Esophagus muscularis mucosa (tissue), 4 donors: ENCODE data around the gene XRN2. TPM values are rescaled to one million over a fixed set of nuclear protein-coding genes. Genes with fewer than 3 reads are reported as not detected.

Experiments used
- DNase-seq: peaks from one replicate; pipeline ENCODE4 v3.0.0-alpha.2; 2017; ENCODE audit errors: extremely low spot score
- H3K27ac ChIP-seq, 4 donors: fragments of 200-600 bp; sonication (generic); replicated peaks in 1 of 4; 1 replicate in 3 of 4; 2 replicates in 1 of 4; pipeline ENCODE4 v1.5.1; 2016 to 2019; ENCODE audit warnings: mild to moderate bottlenecking in 1 of 4
- H3K27me3 ChIP-seq, 4 donors: fragments of 200-600 bp; sonication (generic); one replicate each; pipeline versions ENCODE4 v1.5.1 to v1.6.0; 2016 to 2019
- H3K36me3 ChIP-seq, 4 donors: fragments of 200-600 bp; sonication (generic); one replicate each; pipeline ENCODE4 v1.5.1; 2016 to 2019
- H3K4me1 ChIP-seq, 4 donors: fragments of 200-600 bp; sonication (generic); one replicate each; pipeline ENCODE4 v1.5.1; 2016 to 2019
- H3K4me3 ChIP-seq, 4 donors: fragments of 200-600 bp; sonication (generic); 1 replicate in 2 of 4; 2 replicates in 2 of 4; pipeline ENCODE4 v1.5.1; 2016 to 2019; ENCODE audit warnings: mild to moderate bottlenecking in 4 of 4, moderate library complexity in 1 of 4
- H3K9me3 ChIP-seq, 4 donors: fragments of 200-600 bp; sonication (generic); 1 replicate in 3 of 4; 2 replicates in 1 of 4; pipeline ENCODE4 v1.5.1; 2016 to 2019
- EP300 ChIP-seq: sonication (generic); formaldehyde crosslinking; IDR thresholded peaks from one replicate; pipeline ENCODE4 v1.6.1; 2017; ENCODE audit warnings: antibody characterized with exemption
- POLR2A ChIP-seq: fragments of 450-650 bp; IDR thresholded peaks from one replicate; pipeline ENCODE4 v1.6.1; 2017; ENCODE audit warnings: antibody characterized with exemption, moderate library complexity, mild to moderate bottlenecking, low read depth
- POLR2AphosphoS5 ChIP-seq, 2 donors: sonication (generic); formaldehyde crosslinking; IDR thresholded peaks; one replicate each; pipeline ENCODE4 v1.6.1; 2017; ENCODE audit warnings: antibody characterized with exemption in 2 of 2
- WGBS: methylation state at CpG from one replicate; pipeline ENCODE4 v1.1.5; 2018; 5-methylcytosine and 5-hydroxymethylcytosine counted together
- intact Hi-C: fragments of 100-400 bp; cut with DNase I; formaldehyde crosslinking; loops from one replicate; pipeline ENCODE4 v1.15.1; 2023
- total RNA-seq, 4 donors: library from RNA; depleted of rRNA; stranded (reverse); fragments of >200 nt; gene quantifications; one replicate each; pipeline versions ENCODE4 v1.1.0 to v1.2.1, GENCODE V29; 2016
- TF ChIP-seq, protein P1 (sequence below), 3 experiments: fragments of 200-600 bp in 2 of 3; fragments of 450-650 bp in 1 of 3; sonication (generic) in 2 of 3; IDR thresholded peaks; one replicate each; pipeline ENCODE4 v1.5.1; 2017 to 2019; ENCODE audit warnings: antibody characterized with exemption in 3 of 3, mild to moderate bottlenecking in 2 of 3, moderate library complexity in 1 of 3

The XRN2 gene
- total RNA-seq, 4 donors from 2014 or later, result 49.0 to 76.9 (median 56.7) TPM

GRCh38 chr20:21262812-21263211 is 40.3 kb upstream of the XRN2 start:
- Histone ChIP-seq H3K27me3 (no peaks in the 10 kb centered on the region), H3K4me3 (no peak overlapping the region), H3K9me3 (peaks cover 0 to 8% (median 0%) of the 10 kb centered on the region in 4 donors), H3K4me1 (no peaks in the 10 kb centered on the region), H3K36me3 (no peaks in the 10 kb centered on the region), H3K27ac (no peak overlapping the region)
- intact Hi-C loops, result no loop called here
- 77% methylated on average over 2 of the region's 2 CpGs for WGBS
- no peak for DNase-seq
- TF ChIP-seq, protein P1, sequence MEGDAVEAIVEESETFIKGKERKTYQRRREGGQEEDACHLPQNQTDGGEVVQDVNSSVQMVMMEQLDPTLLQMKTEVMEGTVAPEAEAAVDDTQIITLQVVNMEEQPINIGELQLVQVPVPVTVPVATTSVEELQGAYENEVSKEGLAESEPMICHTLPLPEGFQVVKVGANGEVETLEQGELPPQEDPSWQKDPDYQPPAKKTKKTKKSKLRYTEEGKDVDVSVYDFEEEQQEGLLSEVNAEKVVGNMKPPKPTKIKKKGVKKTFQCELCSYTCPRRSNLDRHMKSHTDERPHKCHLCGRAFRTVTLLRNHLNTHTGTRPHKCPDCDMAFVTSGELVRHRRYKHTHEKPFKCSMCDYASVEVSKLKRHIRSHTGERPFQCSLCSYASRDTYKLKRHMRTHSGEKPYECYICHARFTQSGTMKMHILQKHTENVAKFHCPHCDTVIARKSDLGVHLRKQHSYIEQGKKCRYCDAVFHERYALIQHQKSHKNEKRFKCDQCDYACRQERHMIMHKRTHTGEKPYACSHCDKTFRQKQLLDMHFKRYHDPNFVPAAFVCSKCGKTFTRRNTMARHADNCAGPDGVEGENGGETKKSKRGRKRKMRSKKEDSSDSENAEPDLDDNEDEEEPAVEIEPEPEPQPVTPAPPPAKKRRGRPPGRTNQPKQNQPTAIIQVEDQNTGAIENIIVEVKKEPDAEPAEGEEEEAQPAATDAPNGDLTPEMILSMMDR (IDR thresholded peaks at IDR 0.05), result no peak
- TF ChIP-seq POLR2A (no peak), EP300 (no peak), POLR2AphosphoS5 (IDR thresholded peaks at IDR 0.05) (no peak)

DNA sequence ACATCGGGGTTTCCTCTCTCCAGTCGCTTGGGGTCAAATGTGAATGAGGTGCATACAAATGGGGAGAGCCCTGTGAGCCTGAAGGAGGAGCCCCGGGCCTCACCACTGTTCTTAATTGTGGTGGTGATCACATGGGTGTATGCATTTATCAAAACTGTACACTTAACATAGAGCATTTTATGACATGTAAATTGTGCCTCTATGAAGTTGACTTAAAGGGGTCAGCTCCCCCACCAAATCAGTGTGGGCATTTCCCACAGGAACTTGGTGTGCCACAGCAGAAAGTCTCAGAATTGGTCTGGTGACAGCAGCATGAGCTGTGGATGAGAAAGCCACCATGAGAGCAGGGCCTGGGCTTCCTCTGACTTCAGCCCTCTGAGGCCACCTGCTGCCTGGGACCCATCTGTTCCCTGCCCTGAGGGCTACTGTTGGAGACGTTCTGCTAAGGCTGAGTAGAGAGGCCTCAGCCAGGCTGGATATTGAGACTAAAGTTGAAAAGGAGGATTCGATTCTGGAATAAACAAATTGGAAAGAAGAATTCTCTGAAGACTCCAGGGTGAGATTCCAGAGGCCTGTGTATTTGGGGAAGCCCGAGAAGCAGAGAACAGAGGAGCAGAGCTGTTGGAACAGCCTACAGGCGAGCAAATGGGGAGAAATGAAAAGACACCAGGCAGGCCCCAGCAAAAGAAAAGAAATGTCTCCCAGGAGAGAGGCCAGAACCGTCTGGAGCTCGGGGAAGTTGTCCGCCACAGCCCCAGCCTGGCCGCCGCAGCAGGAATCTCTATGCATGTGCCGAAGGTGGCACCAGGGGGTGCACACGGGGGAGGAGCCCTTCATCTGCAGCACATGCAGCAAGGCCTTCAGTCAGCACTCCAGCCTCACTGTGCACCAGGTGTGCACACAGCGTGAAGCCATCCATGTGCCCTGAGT is 37.6 kb upstream of the XRN2 start:
- TF ChIP-seq, protein P1 (IDR thresholded peaks at IDR 0.05), result no peak
- no peak for TF ChIP-seq EP300
- TF ChIP-seq POLR2A, result no peak
- TF ChIP-seq POLR2AphosphoS5 (IDR thresholded peaks at IDR 0.05), result no peak
- intact Hi-C loops, result no loop called here
- 71% methylated on average over 15 of the region's 15 CpGs for WGBS
- Histone ChIP-seq H3K36me3 (no peaks in the 10 kb centered on the region), H3K27me3 (no peaks in the 10 kb centered on the region), H3K27ac (no peak overlapping the region), H3K9me3 (peaks cover 0 to 8% (median 0%) of the 10 kb centered on the region in 4 donors), H3K4me1 (no peaks in the 10 kb centered on the region), H3K4me3 (no peak overlapping the region)
- no peak for DNase-seq

GRCh38 chr20:21266191-21266536 is 37.0 kb upstream of the XRN2 start:
- DNase-seq, result no peak
- H3K4me3 ChIP-seq, result no peak overlapping the region
- TF ChIP-seq POLR2AphosphoS5 (IDR thresholded peaks at IDR 0.05) (no peak), POLR2A (no peak), EP300 (no peak)
- TF ChIP-seq, protein P1 (IDR thresholded peaks at IDR 0.05), result no peak
- intact Hi-C loops, result no loop called here
- H3K27me3 ChIP-seq, result no peaks in the 10 kb centered on the region
- peaks cover 0 to 9% (median 0%) of the 10 kb centered on the region in 4 donors for H3K9me3 ChIP-seq
- no CpG with 5 or more reads among the region's 5 CpGs for WGBS
- no peak overlapping the region for H3K27ac ChIP-seq
- H3K4me1 ChIP-seq, result no peaks in the 10 kb centered on the region
- H3K36me3 ChIP-seq, result no peaks in the 10 kb centered on the region

DNA sequence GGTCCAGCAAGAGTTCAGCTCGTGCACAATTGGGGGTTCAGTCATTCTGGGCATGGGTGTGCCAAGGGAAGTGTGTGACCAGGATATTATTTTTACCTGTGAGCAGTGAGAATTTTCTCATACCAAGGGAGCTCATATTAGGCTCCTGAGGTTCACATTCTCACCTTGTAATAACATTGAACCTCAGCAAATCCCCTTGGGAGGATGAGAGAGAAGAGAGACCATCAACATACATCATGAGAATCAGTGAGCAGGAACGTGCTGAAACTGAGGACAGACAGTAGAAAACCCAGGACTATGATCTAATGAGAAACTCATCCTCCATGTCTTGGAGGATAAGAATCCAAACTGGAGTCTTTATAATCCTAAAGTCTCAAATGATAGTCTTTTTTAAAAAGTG is 33.4 kb upstream of the XRN2 start:
- TF ChIP-seq POLR2AphosphoS5 (IDR thresholded peaks at IDR 0.05), result no peak
- TF ChIP-seq, protein P1 (IDR thresholded peaks at IDR 0.05), result no peak
- TF ChIP-seq EP300, result no peak
- TF ChIP-seq POLR2A, result no peak
- Histone ChIP-seq H3K4me1 (no peaks in the 10 kb centered on the region), H3K27ac (no peak overlapping the region), H3K27me3 (peaks cover 0 to 9% (median 0%) of the 10 kb centered on the region in 4 donors), H3K4me3 (no peak overlapping the region), H3K36me3 (no peaks in the 10 kb centered on the region), H3K9me3 (peaks cover 0 to 16% (median 4%) of the 10 kb centered on the region in 4 donors)
- intact Hi-C loops, result no loop called here
- 55% methylated on average over 2 of the region's 2 CpGs for WGBS
- no peak for DNase-seq
